HepG2 (cell line): Measurements from ENCODE around the gene ZFP36. TPM values are rescaled to one million over a fixed set of nuclear protein-coding genes. Genes with fewer than 3 reads are reported as not detected.

Experiments
- HNRNPLL ChIP-seq: fragments of 200-400 bp; formaldehyde crosslinking; IDR thresholded peaks from 2 replicates; pipeline ENCODE4 v1.6.1; 2017; ENCODE audit warnings: mild to moderate bottlenecking, low read depth, low read length; ENCODE audit not compliant: poor library complexity, severe bottlenecking
- HOXA7 ChIP-seq: sonication (generic); formaldehyde crosslinking; IDR thresholded peaks from 2 replicates; pipeline ENCODE4 v1.8.1; 2022; ENCODE audit warnings: mild to moderate bottlenecking, missing genetic modification reagents, moderate library complexity
- KLF12 ChIP-seq: sonication (generic); formaldehyde crosslinking; IDR thresholded peaks from 2 replicates; pipeline ENCODE4 v1.4.0; 2020; ENCODE audit warnings: missing genetic modification reagents, borderline replicate concordance
- MYNN ChIP-seq: sonication (generic); formaldehyde crosslinking; IDR thresholded peaks from 2 replicates; pipeline ENCODE4 v1.4.0; 2020; ENCODE audit warnings: mild to moderate bottlenecking, low read depth, missing genetic modification reagents
- RBM22 ChIP-seq: fragments of 200-400 bp; formaldehyde crosslinking; optimal IDR thresholded peaks from 2 replicates; pipeline ENCODE3; 2017; ENCODE audit warnings: mild to moderate bottlenecking, low read length, moderate library complexity
- SMC3 ChIP-seq: IDR thresholded peaks from 2 replicates; pipeline ENCODE4 v1.6.1; 2011; ENCODE audit warnings: low read length, improper control_type of control experiment
- U2AF1 ChIP-seq: fragments of 200-400 bp; formaldehyde crosslinking; optimal IDR thresholded peaks from 2 replicates; pipeline ENCODE3; 2017; ENCODE audit warnings: mild to moderate bottlenecking, low read depth, low read length
- ZFP62 ChIP-seq: sonication (generic); formaldehyde crosslinking; IDR thresholded peaks from 2 replicates; pipeline ENCODE4 v1.4.0; 2020; ENCODE audit warnings: missing genetic modification reagents
- ZNF326 ChIP-seq: sonication (generic); formaldehyde crosslinking; IDR thresholded peaks from 2 replicates; pipeline ENCODE4 v1.4.0; 2020; ENCODE audit warnings: missing genetic modification reagents, borderline replicate concordance
- ZNF577 ChIP-seq: sonication (generic); formaldehyde crosslinking; IDR thresholded peaks from 2 replicates; pipeline ENCODE4 v1.4.0; 2020; ENCODE audit warnings: mild to moderate bottlenecking, low read depth, missing genetic modification reagents, borderline replicate concordance
- polyA plus RNA-seq, 8 experiments: library from polyadenylated mRNA; depleted of rRNA in 3 of 8; stranded (reverse) in 7 of 8; unstranded in 1 of 8; fragments of >200 nt; fragmentation: Illumina TruSeq in 4 of 8; extraction: Trizol in 4 of 8; gene quantifications; 2 replicates each; pipeline versions ENCODE4 v1.2.1 to v1.2.3, GENCODE V29; 2011 to 2016; ENCODE audit warnings: low read depth in 4 of 8, missing spikeins in 1 of 8, mixed read lengths in 1 of 8; ENCODE audit not compliant: insufficient read depth in 1 of 8
- total RNA-seq, 5 experiments: library from RNA; depleted of rRNA; stranded (reverse); fragments of >200 nt; fragmentation: Illumina TruSeq; extraction: Trizol; gene quantifications; 2 replicates each; pipeline ENCODE4 v1.2.3, GENCODE V29; 2016; ENCODE audit warnings: low read depth in 1 of 5
- TF ChIP-seq, protein P1 (sequence below): sonication (generic); formaldehyde crosslinking; IDR thresholded peaks from 2 replicates; pipeline ENCODE4 v1.5.0; 2020; ENCODE audit warnings: mild to moderate bottlenecking, missing genetic modification reagents, borderline replicate concordance
- TF ChIP-seq, protein P2 (sequence below): sonication (generic); formaldehyde crosslinking; conservative IDR thresholded peaks from 2 replicates; pipeline ENCODE4 v1.8.1; 2023; ENCODE audit warnings: missing genetic modification reagents
- TF ChIP-seq, protein P3 (sequence below), 2 experiments: sonication (generic) in 1 of 2; formaldehyde crosslinking in 1 of 2; IDR thresholded peaks; 2 replicates each; pipeline versions ENCODE4 v1.6.1 to v1.9.0; 2014 to 2022; ENCODE audit warnings: antibody characterized with exemption in 1 of 2, borderline replicate concordance in 1 of 2, inconsistent platforms in 1 of 2, low read depth in 1 of 2, missing genetic modification reagents in 1 of 2

Gene ZFP36
- total and polyA plus RNA-seq, 2 of the 13 experiments (the other 11 are each of a cell fraction or from before 2014, with no cell fraction given), result 1.4 to 1.7 TPM

- TF ChIP-seq, protein P1, sequence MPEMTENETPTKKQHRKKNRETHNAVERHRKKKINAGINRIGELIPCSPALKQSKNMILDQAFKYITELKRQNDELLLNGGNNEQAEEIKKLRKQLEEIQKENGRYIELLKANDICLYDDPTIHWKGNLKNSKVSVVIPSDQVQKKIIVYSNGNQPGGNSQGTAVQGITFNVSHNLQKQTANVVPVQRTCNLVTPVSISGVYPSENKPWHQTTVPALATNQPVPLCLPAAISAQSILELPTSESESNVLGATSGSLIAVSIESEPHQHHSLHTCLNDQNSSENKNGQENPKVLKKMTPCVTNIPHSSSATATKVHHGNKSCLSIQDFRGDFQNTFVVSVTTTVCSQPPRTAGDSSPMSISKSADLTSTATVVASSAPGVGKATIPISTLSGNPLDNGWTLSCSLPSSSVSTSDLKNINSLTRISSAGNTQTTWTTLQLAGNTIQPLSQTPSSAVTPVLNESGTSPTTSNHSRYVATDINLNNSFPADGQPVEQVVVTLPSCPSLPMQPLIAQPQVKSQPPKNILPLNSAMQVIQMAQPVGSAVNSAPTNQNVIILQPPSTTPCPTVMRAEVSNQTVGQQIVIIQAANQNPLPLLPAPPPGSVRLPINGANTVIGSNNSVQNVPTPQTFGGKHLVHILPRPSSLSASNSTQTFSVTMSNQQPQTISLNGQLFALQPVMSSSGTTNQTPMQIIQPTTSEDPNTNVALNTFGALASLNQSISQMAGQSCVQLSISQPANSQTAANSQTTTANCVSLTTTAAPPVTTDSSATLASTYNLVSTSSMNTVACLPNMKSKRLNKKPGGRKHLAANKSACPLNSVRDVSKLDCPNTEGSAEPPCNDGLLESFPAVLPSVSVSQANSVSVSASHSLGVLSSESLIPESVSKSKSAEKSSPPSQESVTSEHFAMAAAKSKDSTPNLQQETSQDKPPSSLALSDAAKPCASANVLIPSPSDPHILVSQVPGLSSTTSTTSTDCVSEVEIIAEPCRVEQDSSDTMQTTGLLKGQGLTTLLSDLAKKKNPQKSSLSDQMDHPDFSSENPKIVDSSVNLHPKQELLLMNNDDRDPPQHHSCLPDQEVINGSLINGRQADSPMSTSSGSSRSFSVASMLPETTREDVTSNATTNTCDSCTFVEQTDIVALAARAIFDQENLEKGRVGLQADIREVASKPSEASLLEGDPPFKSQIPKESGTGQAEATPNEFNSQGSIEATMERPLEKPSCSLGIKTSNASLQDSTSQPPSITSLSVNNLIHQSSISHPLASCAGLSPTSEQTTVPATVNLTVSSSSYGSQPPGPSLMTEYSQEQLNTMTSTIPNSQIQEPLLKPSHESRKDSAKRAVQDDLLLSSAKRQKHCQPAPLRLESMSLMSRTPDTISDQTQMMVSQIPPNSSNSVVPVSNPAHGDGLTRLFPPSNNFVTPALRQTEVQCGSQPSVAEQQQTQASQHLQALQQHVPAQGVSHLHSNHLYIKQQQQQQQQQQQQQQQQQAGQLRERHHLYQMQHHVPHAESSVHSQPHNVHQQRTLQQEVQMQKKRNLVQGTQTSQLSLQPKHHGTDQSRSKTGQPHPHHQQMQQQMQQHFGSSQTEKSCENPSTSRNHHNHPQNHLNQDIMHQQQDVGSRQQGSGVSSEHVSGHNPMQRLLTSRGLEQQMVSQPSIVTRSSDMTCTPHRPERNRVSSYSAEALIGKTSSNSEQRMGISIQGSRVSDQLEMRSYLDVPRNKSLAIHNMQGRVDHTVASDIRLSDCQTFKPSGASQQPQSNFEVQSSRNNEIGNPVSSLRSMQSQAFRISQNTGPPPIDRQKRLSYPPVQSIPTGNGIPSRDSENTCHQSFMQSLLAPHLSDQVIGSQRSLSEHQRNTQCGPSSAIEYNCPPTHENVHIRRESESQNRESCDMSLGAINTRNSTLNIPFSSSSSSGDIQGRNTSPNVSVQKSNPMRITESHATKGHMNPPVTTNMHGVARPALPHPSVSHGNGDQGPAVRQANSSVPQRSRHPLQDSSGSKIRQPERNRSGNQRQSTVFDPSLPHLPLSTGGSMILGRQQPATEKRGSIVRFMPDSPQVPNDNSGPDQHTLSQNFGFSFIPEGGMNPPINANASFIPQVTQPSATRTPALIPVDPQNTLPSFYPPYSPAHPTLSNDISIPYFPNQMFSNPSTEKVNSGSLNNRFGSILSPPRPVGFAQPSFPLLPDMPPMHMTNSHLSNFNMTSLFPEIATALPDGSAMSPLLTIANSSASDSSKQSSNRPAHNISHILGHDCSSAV (CRISPR knock-in tag), result no peak
- TF ChIP-seq KLF12 (CRISPR knock-in tag), result no peak; the same call in 1 of the 2 replicates
- TF ChIP-seq ZNF326 (CRISPR knock-in tag), result no peak
- TF ChIP-seq, protein P2, sequence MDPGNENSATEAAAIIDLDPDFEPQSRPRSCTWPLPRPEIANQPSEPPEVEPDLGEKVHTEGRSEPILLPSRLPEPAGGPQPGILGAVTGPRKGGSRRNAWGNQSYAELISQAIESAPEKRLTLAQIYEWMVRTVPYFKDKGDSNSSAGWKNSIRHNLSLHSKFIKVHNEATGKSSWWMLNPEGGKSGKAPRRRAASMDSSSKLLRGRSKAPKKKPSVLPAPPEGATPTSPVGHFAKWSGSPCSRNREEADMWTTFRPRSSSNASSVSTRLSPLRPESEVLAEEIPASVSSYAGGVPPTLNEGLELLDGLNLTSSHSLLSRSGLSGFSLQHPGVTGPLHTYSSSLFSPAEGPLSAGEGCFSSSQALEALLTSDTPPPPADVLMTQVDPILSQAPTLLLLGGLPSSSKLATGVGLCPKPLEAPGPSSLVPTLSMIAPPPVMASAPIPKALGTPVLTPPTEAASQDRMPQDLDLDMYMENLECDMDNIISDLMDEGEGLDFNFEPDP (CRISPR knock-in tag), result no peak
- TF ChIP-seq HOXA7 (CRISPR knock-in tag), result no peak
- TF ChIP-seq, protein P3, sequence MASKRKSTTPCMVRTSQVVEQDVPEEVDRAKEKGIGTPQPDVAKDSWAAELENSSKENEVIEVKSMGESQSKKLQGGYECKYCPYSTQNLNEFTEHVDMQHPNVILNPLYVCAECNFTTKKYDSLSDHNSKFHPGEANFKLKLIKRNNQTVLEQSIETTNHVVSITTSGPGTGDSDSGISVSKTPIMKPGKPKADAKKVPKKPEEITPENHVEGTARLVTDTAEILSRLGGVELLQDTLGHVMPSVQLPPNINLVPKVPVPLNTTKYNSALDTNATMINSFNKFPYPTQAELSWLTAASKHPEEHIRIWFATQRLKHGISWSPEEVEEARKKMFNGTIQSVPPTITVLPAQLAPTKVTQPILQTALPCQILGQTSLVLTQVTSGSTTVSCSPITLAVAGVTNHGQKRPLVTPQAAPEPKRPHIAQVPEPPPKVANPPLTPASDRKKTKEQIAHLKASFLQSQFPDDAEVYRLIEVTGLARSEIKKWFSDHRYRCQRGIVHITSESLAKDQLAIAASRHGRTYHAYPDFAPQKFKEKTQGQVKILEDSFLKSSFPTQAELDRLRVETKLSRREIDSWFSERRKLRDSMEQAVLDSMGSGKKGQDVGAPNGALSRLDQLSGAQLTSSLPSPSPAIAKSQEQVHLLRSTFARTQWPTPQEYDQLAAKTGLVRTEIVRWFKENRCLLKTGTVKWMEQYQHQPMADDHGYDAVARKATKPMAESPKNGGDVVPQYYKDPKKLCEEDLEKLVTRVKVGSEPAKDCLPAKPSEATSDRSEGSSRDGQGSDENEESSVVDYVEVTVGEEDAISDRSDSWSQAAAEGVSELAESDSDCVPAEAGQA (IDR thresholded peaks at IDR 0.05; ENCODE audit: low read depth), result no peak
- TF ChIP-seq, protein P3 (CRISPR knock-in tag; IDR thresholded peaks at IDR 0.05; ENCODE audit: borderline replicate concordance), result no peak
- TF ChIP-seq U2AF1, result no peak
- peak; percentile 44 for TF ChIP-seq HNRNPLL
- peak; percentile 33 for TF ChIP-seq RBM22
- no peak for TF ChIP-seq ZFP62 (CRISPR knock-in tag)
- TF ChIP-seq ZNF577 (CRISPR knock-in tag), result 0 out of 2 replicates have a peak, but pooled peaks have one; percentile 48
- no peak for TF ChIP-seq SMC3
- no peak for TF ChIP-seq MYNN (CRISPR knock-in tag)
These were observed 8.3 kb upstream of the ZFP36 start (continued) for GRCh38 chr19:39398297-39398864.
